H1 (cell line): ENCODE results near the gene KLK4. TPM values are rescaled to one million over a fixed set of nuclear protein-coding genes. Genes with fewer than 3 reads are reported as not detected.

Experiments
- CBX5 ChIP-seq: fragments of 300-800, 300-1000 bp; sonication (generic); IDR thresholded peaks from 2 replicates; pipeline ENCODE4 v1.7.1; 2016; ENCODE audit warnings: antibody characterized with exemption, low read length, low read depth
- HDAC2 ChIP-seq, 2 experiments: fragments of 300-600 bp in 1 of 2; sonication (generic) in 1 of 2; IDR thresholded peaks; 2 replicates each; pipeline ENCODE4 v1.6.1; 2011 to 2012; ENCODE audit warnings: low read depth in 2 of 2, low read length in 2 of 2, mild to moderate bottlenecking in 2 of 2, moderate library complexity in 2 of 2, borderline replicate concordance in 1 of 2, inconsistent platforms in 1 of 2
- SP1 ChIP-seq: IDR thresholded peaks from 2 replicates; pipeline ENCODE4 v1.6.1; 2011; ENCODE audit warnings: low read depth, low read length
- TCF12 ChIP-seq: IDR thresholded peaks from 2 replicates; pipeline ENCODE4 v1.6.1; 2011; ENCODE audit warnings: low read depth, mild to moderate bottlenecking, low read length
- polyA plus RNA-seq, 7 experiments: library from polyadenylated mRNA; depleted of rRNA in 3 of 7; stranded (reverse) in 5 of 7; unstranded in 2 of 7; fragments of >200 nt in 5 of 7; fragments of 200-250 nt in 2 of 7; gene quantifications; 1 replicate in 5 of 7; 2 replicates in 1 of 7; 4 replicates in 1 of 7; pipeline versions ENCODE4 v1.2.1 to v1.2.3, GENCODE V29; 2011 to 2013; ENCODE audit warnings: missing spikeins in 2 of 7, mixed read lengths in 2 of 7
- total RNA-seq: library from RNA; stranded (reverse); fragmentation: NEBNext Ultra II Directional; extraction: Animal tissue kit (Norgen Biotek cat#: 25700); gene quantifications from 2 replicates; pipeline ENCODE4 v1.2.1, GENCODE V29; 2021

KLK4 gene
- total and polyA plus RNA-seq, 2 of the 8 experiments (the other 6 are each of a cell fraction or from before 2014, with no cell fraction given): 0.44 TPM; not detected in 1

DNA sequence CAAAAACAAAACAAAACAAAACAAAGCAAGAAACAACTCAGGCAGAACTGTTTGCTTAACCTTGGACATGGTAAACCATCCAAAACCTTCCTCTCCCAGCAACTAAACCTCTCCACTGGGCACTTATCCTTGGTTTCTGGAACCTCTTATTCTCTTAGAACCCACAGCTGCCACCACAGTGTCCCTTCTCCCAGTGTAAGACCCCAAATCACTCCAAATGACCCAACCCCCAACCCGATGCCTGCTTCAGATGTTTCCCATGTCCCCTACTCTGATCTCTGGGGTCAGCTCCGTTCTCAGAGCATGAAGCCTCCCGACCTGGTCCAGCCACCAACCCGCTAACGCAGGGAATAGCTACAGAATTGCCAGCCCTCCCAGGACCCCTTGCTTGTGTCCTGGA is 37.0 kb downstream of the KLK4 start (continued):
- TF ChIP-seq CBX5: no peak
- TF ChIP-seq SP1: no peak
- TF ChIP-seq TCF12: no peak
- no peak for TF ChIP-seq HDAC2 (IDR thresholded peaks at IDR 0.05; ENCODE audit: borderline replicate concordance in 1 of 2, low read depth in 2 of 2, low read length in 2 of 2)
- TF ChIP-seq, all 59 proteins: peak for 0
